ENCODE results near the gene LRP3.
"Not testable (repeated sequence)": the region's sequence is repeated elsewhere in the genome, so short reads cannot be mapped to it uniquely, and the experiment has no call there.

Gene LRP3

GRCh38 chr19:33203529-33203928 is 9.4 kb downstream of the LRP3 start:
- no peak for DNase-seq

- no peak for DNase-seq
Observed at GRCh38 chr19:33204136-33204973, 10.2 kb downstream of the LRP3 start.

- DNase-seq: no peak
Observed at GRCh38 chr19:33205110-33205509, 11.0 kb downstream of the LRP3 start.

GRCh38 chr19:33205531-33206260 is 11.6 kb downstream of the LRP3 start:
- no peak for DNase-seq

GRCh38 chr19:33206261-33207039 is 12.3 kb downstream of the LRP3 start:
- DNase-seq: no peak

- DNase-seq: no peak
Observed at GRCh38 chr19:33207040-33207620, 13.0 kb downstream of the LRP3 start.

GRCh38 chr19:33207903-33208302 is 13.8 kb downstream of the LRP3 start:
- no peak for DNase-seq

- DNase-seq: no peak
Observed at GRCh38 chr19:33208371-33208895, 14.3 kb downstream of the LRP3 start.

- DNase-seq: no peak
Observed at GRCh38 chr19:33208904-33209849, 15.0 kb downstream of the LRP3 start.

GRCh38 chr19:33209850-33210230 is 15.7 kb downstream of the LRP3 start:
- DNase-seq: not testable (repeated sequence)

- no peak for DNase-seq
Observed at GRCh38 chr19:33210266-33210940, 16.3 kb downstream of the LRP3 start.

- no peak for DNase-seq
Observed at GRCh38 chr19:33211794-33212435, 17.8 kb downstream of the LRP3 start.

- no peak for DNase-seq
Observed at GRCh38 chr19:33212436-33213172, 18.5 kb downstream of the LRP3 start.

GRCh38 chr19:33214596-33214995 is 20.5 kb downstream of the LRP3 start:
- no peak for DNase-seq

- no peak for DNase-seq
Observed at GRCh38 chr19:33215438-33216197, 21.5 kb downstream of the LRP3 start.

GRCh38 chr19:33216198-33216830 is 22.2 kb downstream of the LRP3 start:
- DNase-seq: no peak

- no peak for DNase-seq
Observed at GRCh38 chr19:33217881-33218280, 23.8 kb downstream of the LRP3 start.

- DNase-seq: no peak
Observed at GRCh38 chr19:33219261-33219815, 25.2 kb downstream of the LRP3 start.

Measured in kidney glomerular epithelial cell (primary cell).